ENCODE data around the gene ALOX15B. TPM values are rescaled to one million over a fixed set of nuclear protein-coding genes. Genes with fewer than 3 reads are reported as not detected.
"Not testable (repeated sequence)": the region's sequence is repeated elsewhere in the genome, so short reads cannot be mapped to it uniquely, and the experiment has no call there.

The ALOX15B gene
- polyA plus RNA-seq, 3 donors, result 1.2 to 2.0 (median 1.5) TPM

- DNase-seq, result no peak
These were observed 25.7 kb upstream of the ALOX15B start for GRCh38 chr17:8012996-8013640.

GRCh38 chr17:8013731-8014557 is 24.9 kb upstream of the ALOX15B start:
- no peak for DNase-seq

GRCh38 chr17:8014558-8014850 is 24.4 kb upstream of the ALOX15B start:
- no peak for DNase-seq

- DNase-seq, result no peak
These were observed 23.5 kb upstream of the ALOX15B start for GRCh38 chr17:8015236-8015956.

GRCh38 chr17:8015957-8016631 is 22.8 kb upstream of the ALOX15B start:
- peak; percentile 42 for DNase-seq

GRCh38 chr17:8016632-8017424 is 22.0 kb upstream of the ALOX15B start:
- peak; percentile 45 for DNase-seq

- DNase-seq, result no peak
These were observed 20.4 kb upstream of the ALOX15B start for GRCh38 chr17:8018436-8018835.

- no peak for DNase-seq
These were observed 19.7 kb upstream of the ALOX15B start for GRCh38 chr17:8019166-8019565.

GRCh38 chr17:8019665-8020650 is 18.9 kb upstream of the ALOX15B start:
- no peak for DNase-seq

GRCh38 chr17:8020776-8021564 is 17.9 kb upstream of the ALOX15B start:
- no peak for DNase-seq

- DNase-seq, result no peak
These were observed 17.1 kb upstream of the ALOX15B start for GRCh38 chr17:8021565-8022359.

- DNase-seq, result no peak
These were observed 16.4 kb upstream of the ALOX15B start for GRCh38 chr17:8022360-8023003.

- DNase-seq, result not testable (repeated sequence)
These were observed 14.7 kb upstream of the ALOX15B start for GRCh38 chr17:8024161-8024560.

GRCh38 chr17:8025176-8025911 is 13.5 kb upstream of the ALOX15B start:
- no peak for DNase-seq

- no peak for DNase-seq
These were observed 9.7 kb upstream of the ALOX15B start for GRCh38 chr17:8029121-8029520.

GRCh38 chr17:8031261-8031661 is 7.6 kb upstream of the ALOX15B start:
- DNase-seq, result no peak

- DNase-seq, result no peak
These were observed 6.9 kb upstream of the ALOX15B start for GRCh38 chr17:8031950-8032349.
